Smooth muscle cell of trachea (primary cell): ENCODE measurements around the gene SLC27A4. TPM values are rescaled to one million over a fixed set of nuclear protein-coding genes. Genes with fewer than 3 reads are reported as not detected.

Experiments used
- total RNA-seq: library from RNA; depleted of rRNA; stranded (reverse); fragments of >200 nt; gene quantifications from 2 replicates; pipeline ENCODE4 v1.2.1, GENCODE V29; 2014

SLC27A4 gene
- 10.6 and 18.9 TPM in 2 replicates for total RNA-seq

GRCh38 chr9:128339761-128340690, at the start of gene SLC27A4:
TSS of gene SLC27A4 (plus strand) at chr9:128340527. CDS start at chr9:128343133, 2,606 bp downstream.

GRCh38 chr9:128322404-128323211, 17.7 kb upstream of the SLC27A4 start, which contains the start of the genes COQ4 and TRUB2:
TSS of gene COQ4 (plus strand) at chr9:128322839. CDS start at chr9:128322859, 20 bp downstream.
TSS of gene TRUB2 (minus strand) at chr9:128322447. CDS start at chr9:128322408, 39 bp downstream.

GRCh38 chr9:128370752-128371629, 30.7 kb downstream of the SLC27A4 start, which contains the start of gene URM1:
TSS of gene URM1 (plus strand) at chr9:128371374. CDS start at chr9:128371381, 7 bp downstream.

Other genes with a start within 250 kb of the SLC27A4 start
- 62.0 and 63.5 TPM in 2 replicates for gene PTGES2, start 212.8 kb upstream of the SLC27A4 start, total RNA-seq
- gene LCN2, start 191.1 kb upstream of the SLC27A4 start, total RNA-seq: not detected in 2 replicates
- gene BBLN, start 180.3 kb upstream of the SLC27A4 start, total RNA-seq: 31.0 and 55.7 TPM in 2 replicates
- 35.6 and 42.7 TPM in 2 replicates for gene CIZ1, start 149.0 kb upstream of the SLC27A4 start, total RNA-seq
- 83.0 and 86.0 TPM in 2 replicates for gene DNM1, start 137.1 kb upstream of the SLC27A4 start, total RNA-seq
- gene GOLGA2, start 64.5 kb upstream of the SLC27A4 start, total RNA-seq: 114 and 127 TPM in 2 replicates
- 44.3 and 46.5 TPM in 2 replicates for gene SWI5, start 64.3 kb upstream of the SLC27A4 start, total RNA-seq
- 13.7 and 19.5 TPM in 2 replicates for gene TRUB2, start 18.1 kb upstream of the SLC27A4 start, total RNA-seq
- 17.0 and 23.1 TPM in 2 replicates for gene COQ4, start 17.7 kb upstream of the SLC27A4 start, total RNA-seq
- gene URM1, start 30.8 kb downstream of the SLC27A4 start, total RNA-seq: 32.7 and 36.7 TPM in 2 replicates
- gene CERCAM, start 80.3 kb downstream of the SLC27A4 start, total RNA-seq: 86.8 and 179 TPM in 2 replicates
- 19.8 and 36.5 TPM in 2 replicates for gene ODF2, start 115.5 kb downstream of the SLC27A4 start, total RNA-seq
- gene GLE1, start 164.2 kb downstream of the SLC27A4 start, total RNA-seq: 26.8 and 28.4 TPM in 2 replicates
- gene SPTAN1, start 212.1 kb downstream of the SLC27A4 start, total RNA-seq: 381 and 452 TPM in 2 replicates